GM12872 (cell line): ENCODE data around the gene LRRC52.

Experiments
- TF ChIP-seq, protein P1 (sequence below): IDR thresholded peaks from 3 replicates; pipeline ENCODE4 v1.5.1; 2011; ENCODE audit warnings: low read depth, mild to moderate bottlenecking, low read length, moderate library complexity; ENCODE audit not compliant: insufficient read depth

The LRRC52 gene

DNA sequence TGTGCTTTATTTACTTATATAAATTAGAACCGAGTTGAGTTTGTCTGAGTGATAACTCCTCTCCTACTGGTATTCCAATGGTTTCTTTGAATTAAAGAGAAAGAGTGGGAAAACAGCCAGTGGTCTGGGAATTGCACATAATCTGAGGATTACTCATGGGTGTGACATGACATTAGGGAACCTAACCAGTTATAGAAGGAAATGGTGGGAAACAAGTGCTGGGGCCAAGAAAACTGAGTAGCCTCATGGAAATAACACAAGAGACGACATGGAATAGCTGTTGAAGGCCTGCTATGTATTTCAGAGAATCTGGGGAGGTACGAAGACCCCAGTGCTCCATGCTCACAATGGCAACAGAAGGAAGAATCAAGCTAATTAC, 41.8 kb upstream of the LRRC52 start:
- TF ChIP-seq, protein P1, sequence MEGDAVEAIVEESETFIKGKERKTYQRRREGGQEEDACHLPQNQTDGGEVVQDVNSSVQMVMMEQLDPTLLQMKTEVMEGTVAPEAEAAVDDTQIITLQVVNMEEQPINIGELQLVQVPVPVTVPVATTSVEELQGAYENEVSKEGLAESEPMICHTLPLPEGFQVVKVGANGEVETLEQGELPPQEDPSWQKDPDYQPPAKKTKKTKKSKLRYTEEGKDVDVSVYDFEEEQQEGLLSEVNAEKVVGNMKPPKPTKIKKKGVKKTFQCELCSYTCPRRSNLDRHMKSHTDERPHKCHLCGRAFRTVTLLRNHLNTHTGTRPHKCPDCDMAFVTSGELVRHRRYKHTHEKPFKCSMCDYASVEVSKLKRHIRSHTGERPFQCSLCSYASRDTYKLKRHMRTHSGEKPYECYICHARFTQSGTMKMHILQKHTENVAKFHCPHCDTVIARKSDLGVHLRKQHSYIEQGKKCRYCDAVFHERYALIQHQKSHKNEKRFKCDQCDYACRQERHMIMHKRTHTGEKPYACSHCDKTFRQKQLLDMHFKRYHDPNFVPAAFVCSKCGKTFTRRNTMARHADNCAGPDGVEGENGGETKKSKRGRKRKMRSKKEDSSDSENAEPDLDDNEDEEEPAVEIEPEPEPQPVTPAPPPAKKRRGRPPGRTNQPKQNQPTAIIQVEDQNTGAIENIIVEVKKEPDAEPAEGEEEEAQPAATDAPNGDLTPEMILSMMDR = no peak

DNA sequence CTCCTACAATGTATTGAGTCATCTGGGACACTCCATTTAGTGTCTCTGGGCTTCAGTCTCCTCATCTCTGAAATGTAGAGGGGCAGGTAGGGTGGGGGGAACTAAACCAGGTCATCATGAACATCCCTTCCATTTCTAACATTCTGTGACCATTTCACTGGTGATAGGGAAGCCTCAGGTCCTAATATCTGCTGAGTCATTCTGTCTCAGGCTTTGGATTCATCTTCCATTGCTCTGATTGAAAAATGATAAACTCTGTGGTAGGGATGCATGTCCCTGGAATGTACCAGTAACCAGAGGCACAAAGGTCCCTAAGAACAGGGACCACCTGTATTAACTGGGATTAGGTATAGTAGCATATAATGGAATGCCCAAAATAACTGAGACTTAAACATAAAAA, 36.2 kb upstream of the LRRC52 start:
- TF ChIP-seq, protein P1 = no peak

DNA sequence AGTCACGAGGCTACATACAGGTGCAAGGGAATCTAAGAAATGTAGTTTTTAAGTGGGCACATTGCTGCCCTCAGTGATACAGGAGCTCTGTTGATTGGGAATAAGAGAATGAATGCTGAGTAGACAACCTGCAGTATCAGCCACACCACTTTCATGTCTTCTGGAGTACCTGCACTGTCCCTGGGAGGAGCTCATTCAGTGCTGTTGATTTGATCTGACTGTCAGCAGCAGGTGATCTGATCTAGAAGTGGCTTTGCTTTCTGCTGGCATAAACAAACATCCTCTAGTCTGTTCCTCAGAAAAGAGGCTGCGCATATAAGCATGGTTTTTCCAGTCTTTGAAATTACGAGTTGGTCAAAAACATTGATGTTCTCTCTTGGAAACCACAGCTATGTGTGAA, 35.5 kb upstream of the LRRC52 start:
- TF ChIP-seq, protein P1 = no peak

DNA sequence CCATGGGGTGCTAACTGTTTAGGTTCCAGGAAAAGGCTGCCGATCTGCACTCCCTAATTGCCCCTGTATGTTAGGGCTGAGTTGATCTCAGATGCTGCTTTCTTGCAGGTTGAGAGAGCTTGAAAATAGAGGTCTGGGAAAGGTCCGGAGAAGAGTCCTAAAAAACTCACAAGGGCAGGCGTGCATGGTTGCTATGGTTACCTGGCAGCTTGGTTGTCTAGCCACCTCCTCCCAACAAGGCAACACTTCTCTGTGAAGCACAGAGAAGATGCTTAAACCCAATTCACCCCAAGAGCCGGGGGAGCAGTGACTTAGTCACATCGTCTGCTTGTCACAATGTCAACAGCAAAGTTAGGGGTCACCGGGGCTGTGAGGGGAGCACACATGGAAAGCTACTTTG, 31.0 kb upstream of the LRRC52 start:
- TF ChIP-seq, protein P1 = no peak

DNA sequence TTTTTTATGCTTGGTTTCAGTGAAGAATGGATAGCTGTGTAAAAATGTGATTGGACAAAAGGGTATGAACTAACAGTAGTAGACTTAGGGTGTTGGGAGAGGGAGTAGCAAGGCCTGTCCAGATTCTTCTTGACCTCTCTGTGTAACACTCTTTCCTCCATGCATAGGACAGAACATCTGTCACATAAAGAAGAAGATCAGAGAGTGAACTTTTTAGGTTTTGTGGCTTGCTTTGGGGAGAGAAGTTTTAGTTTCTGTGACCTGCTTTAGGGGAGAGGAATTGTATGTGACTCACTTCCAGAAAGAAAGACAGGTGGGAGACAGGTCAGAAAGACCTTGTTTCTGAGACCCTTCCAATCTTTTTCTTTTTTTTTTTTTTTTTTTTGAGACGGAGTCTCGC, 27.3 kb upstream of the LRRC52 start:
- TF ChIP-seq, protein P1 = no peak

DNA sequence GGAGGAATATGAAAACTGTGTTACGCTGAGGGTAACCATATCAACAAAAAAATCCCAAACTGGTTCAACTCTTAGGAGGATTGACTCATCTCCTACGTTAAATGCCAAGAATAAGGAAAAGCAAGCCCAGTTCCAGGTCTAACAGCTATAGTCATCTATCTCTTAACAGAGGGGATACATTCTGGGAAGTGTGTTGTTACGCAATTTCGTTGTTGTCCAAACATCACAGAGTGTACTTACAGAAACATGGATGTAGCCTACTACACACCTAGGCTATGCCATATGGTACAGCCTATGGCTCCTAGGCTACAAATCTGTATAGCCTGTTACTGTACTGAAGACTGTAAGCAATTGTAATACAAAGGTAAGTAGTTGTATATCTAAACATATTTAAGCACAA, 23.2 kb upstream of the LRRC52 start:
- TF ChIP-seq, protein P1 = no peak

DNA sequence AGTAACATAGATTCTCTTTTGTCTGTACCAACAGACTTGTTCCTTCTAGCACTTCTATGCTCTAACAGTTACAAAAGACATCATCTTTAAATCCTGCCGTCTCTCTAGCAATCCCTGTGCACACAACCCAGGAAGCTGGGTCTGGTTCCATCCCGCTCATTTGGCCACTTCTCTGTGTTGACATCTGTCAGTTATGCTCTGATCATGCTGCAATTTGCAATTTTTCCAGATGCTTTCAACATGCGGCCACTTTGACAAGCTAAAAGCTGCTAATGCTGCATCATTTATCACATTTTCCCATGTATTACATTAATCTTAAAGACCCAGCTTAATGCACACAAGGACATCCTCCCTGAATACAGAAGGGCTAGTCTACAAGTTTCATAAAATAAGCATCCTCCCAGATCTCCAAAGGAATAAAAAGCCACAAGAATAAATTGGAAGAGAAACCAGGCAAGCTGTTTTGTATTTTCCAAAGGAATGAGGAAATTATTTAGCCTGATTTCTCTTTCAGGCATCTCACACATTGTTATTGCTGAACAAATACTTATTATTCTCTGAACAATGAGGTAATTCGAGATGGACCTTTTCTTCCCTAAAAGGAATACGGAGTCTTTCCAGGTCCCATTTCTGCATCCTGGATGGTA, 19.0 kb upstream of the LRRC52 start:
- TF ChIP-seq, protein P1 = no peak

DNA sequence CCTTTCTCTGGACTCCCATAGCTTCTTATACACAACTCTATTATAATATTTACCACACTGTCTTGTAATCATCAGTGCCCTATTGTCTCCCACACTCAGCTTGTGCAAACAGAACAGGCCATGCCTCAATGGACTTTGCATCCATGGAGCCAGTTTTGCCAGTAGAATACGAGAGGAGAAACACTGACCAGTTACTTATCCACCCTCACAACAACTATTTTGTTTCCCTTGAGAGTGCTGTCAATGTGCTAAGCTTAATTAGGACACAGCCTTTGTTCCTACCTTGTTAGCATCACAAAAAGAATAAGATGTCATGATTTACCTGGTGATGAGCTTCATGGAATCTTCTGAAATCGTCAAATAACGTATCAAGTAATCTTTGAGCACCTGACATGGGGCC, 18.1 kb upstream of the LRRC52 start:
- TF ChIP-seq, protein P1 = no peak
